Heart left ventricle (tissue), 16 donors: Measurements from ENCODE around the gene NHLRC2. TPM values are rescaled to one million over a fixed set of nuclear protein-coding genes. Genes with fewer than 3 reads are reported as not detected.

Source experiments
- ATAC-seq, 4 donors: fragments of 200-7000 bp; cut with Tn5 transposase; one replicate each; pipeline ENCODE4 v1.9.1; 2020 to 2022; ENCODE audit warnings: moderate library complexity in 4 of 4, mild to moderate bottlenecking in 3 of 4, moderate number of reproducible peaks in 1 of 4
- DNase-seq, 5 donors: peaks; one replicate each; pipeline ENCODE4 v3.0.0-alpha.2; 2020
- H3K27ac ChIP-seq, 12 donors: fragments of 200-600 bp; sonication (generic) in 4 of 12; one replicate each; pipeline versions ENCODE4 v1.5.0 to v1.8.0; 2016 to 2022; ENCODE audit warnings: mild to moderate bottlenecking in 2 of 12
- H3K27me3 ChIP-seq, 9 donors: fragments of 200-600 bp; sonication (generic) in 2 of 9; one replicate each; pipeline versions ENCODE4 v1.5.1 to v1.8.0; 2016 to 2022; ENCODE audit warnings: mild to moderate bottlenecking in 3 of 9
- H3K36me3 ChIP-seq, 9 donors: fragments of 200-600 bp; sonication (generic) in 2 of 9; one replicate each; pipeline versions ENCODE4 v1.5.0 to v1.8.0; 2018 to 2022; ENCODE audit warnings: mild to moderate bottlenecking in 2 of 9
- H3K4me1 ChIP-seq, 12 donors: fragments of 200-600 bp; sonication (generic) in 4 of 12; one replicate each; pipeline versions ENCODE4 v1.5.0 to v1.8.0; 2016 to 2022; ENCODE audit warnings: mild to moderate bottlenecking in 3 of 12
- H3K4me3 ChIP-seq, 12 donors: fragments of 200-600 bp; sonication (generic) in 4 of 12; one replicate each; pipeline versions ENCODE4 v1.5.0 to v1.8.0; 2017 to 2022; ENCODE audit warnings: mild to moderate bottlenecking in 9 of 12, moderate library complexity in 4 of 12
- H3K9me3 ChIP-seq, 12 donors: fragments of 200-600 bp; sonication (generic) in 4 of 12; one replicate each; pipeline versions ENCODE4 v1.5.0 to v1.8.0; 2016 to 2022; ENCODE audit warnings: mild to moderate bottlenecking in 1 of 12
- POLR2A ChIP-seq, 2 donors: fragments of 450-650 bp; IDR thresholded peaks; one replicate each; pipeline ENCODE4 v1.6.1; 2017; ENCODE audit warnings: antibody characterized with exemption in 2 of 2, mild to moderate bottlenecking in 2 of 2, moderate library complexity in 2 of 2
- WGBS, 4 donors: extraction: QIAGEN DNeasy Blood & Tissue Kit in 2 of 4; methylation state at CpG; one replicate each; pipeline versions ENCODE4 v1.1.5 to v1.1.7; 2013 to 2018; 5-methylcytosine and 5-hydroxymethylcytosine counted together
- intact Hi-C, 10 donors: fragments of 100-400 bp; cut with DNase I; formaldehyde crosslinking; loops; one replicate each; pipeline versions ENCODE4 v1.11.1 to v1.14.2; 2022
- polyA plus RNA-seq, 2 donors: library from polyadenylated mRNA; stranded (reverse); fragments of 200-250 nt; gene quantifications; one replicate each; pipeline ENCODE4 v1.2.3, GENCODE V29; 2013
- total RNA-seq, 9 donors: library from RNA; depleted of rRNA in 2 of 9; stranded (reverse); fragments of >200 nt in 2 of 9; fragmentation: NEBNext Ultra II Directional in 3 of 9; extraction: Animal tissue kit (Norgen Biotek cat#: 25700) in 3 of 9; gene quantifications; one replicate each; pipeline versions ENCODE4 v1.1.0 to v1.2.4, GENCODE V29; 2016 to 2023
- TF ChIP-seq, protein P1 (sequence below), 12 donors: fragments of 200-600 bp; sonication (generic) in 4 of 12; IDR thresholded peaks; one replicate each; pipeline versions ENCODE4 v1.5.0 to v1.8.0; 2018 to 2022; ENCODE audit warnings: antibody characterized with exemption in 12 of 12, mild to moderate bottlenecking in 5 of 12
- donor health status: ischemic (EF 13 %, LVEDD 7.1; RV severe dilation, severe dysfunction).
- donor health status: healthy with polysubstance abuse.
- donor health status: DM: no; HTN: yes; CAD: no.
- donor health status: DM: no; HTN: no; CAD: no.
- donor health status: ischemic (EF 25% LVEDD 6.9; RV normal size, moderate dysfunction).
- donor health status: ischemic (EF 25% LVEDD 5.7; RV mildly dilated, moderate dysfunction).
- donor health status: healthy.
- donor health status: DM: yes; HTN: yes; CAD: no.
- donor health status: ischemic (EF 35%, LVEDD 5.7; RV mildly dilated, moderate dysfunction).
- donor health status: nonischemic (EF 11% LVEDD 7.7; RV severe dilation, severe dysfunction).
- donor health status: DM: yes; HTN: yes; CAD: no.
- donor health status: PGD.
- donor health status: ischemic (EF 29% LVEDD 5.4; RV normal size, mild dysfunction).
- donor health status: nonischemic (EF 23%, LVEDD 6.1; RV moderate dilation, normal function).

The NHLRC2 gene
- total and polyA plus RNA-seq, 11 donors, result 13.0 to 105 (median 76.1) TPM

DNA sequence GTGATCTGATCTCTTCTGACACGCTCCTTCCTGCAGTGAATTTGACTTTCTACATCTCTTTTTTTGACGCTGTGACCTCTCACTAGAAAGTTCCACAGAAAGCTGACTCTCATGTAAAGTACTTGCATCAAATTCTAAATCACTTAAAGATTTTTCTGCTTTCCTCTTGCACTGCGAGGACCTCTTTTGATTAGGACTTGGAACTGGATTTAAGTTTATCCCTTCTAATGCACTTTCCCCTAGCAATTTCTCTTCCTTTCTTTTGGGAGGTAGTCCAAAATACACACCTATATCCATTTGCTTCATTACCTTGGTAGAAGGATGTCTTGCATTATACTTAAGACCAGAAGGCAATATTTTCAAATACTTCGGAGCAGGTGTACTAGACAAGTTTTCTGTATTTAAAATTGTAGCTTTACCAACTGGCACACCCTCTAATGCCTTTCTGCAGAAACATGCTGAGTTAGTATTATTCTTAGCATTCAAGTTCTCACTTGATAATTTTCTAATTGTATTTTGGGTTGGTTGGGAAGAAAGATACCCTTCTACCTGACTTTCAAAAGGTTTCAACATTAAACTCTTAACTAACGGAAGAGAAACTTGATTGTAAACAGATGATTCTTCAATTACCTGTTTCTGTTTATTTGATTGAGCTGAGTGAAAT, 5.2 kb upstream of the NHLRC2 start:
- Histone ChIP-seq H3K27ac (no peak overlapping the region), H3K36me3 (peaks cover 0 to 42% (median 23%) of the 10 kb centered on the region in 9 donors), H3K4me3 (no peak overlapping the region), H3K27me3 (no peaks in the 10 kb centered on the region), H3K9me3 (no peaks in the 10 kb centered on the region), H3K4me1 (peaks cover 0 to 24% (median 14%) of the 10 kb centered on the region in 12 donors)
- TF ChIP-seq POLR2A (IDR thresholded peaks at IDR 0.05), result no peak
- TF ChIP-seq, protein P1, sequence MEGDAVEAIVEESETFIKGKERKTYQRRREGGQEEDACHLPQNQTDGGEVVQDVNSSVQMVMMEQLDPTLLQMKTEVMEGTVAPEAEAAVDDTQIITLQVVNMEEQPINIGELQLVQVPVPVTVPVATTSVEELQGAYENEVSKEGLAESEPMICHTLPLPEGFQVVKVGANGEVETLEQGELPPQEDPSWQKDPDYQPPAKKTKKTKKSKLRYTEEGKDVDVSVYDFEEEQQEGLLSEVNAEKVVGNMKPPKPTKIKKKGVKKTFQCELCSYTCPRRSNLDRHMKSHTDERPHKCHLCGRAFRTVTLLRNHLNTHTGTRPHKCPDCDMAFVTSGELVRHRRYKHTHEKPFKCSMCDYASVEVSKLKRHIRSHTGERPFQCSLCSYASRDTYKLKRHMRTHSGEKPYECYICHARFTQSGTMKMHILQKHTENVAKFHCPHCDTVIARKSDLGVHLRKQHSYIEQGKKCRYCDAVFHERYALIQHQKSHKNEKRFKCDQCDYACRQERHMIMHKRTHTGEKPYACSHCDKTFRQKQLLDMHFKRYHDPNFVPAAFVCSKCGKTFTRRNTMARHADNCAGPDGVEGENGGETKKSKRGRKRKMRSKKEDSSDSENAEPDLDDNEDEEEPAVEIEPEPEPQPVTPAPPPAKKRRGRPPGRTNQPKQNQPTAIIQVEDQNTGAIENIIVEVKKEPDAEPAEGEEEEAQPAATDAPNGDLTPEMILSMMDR (IDR thresholded peaks at IDR 0.05), result no peak
- WGBS, 4 donors, result 92 to 96% (median 95%) methylated on average over 5 of the region's 5 CpGs
- intact Hi-C loops, result no loop called here
- ATAC-seq, result no peak
- DNase-seq, result no peak

DNA sequence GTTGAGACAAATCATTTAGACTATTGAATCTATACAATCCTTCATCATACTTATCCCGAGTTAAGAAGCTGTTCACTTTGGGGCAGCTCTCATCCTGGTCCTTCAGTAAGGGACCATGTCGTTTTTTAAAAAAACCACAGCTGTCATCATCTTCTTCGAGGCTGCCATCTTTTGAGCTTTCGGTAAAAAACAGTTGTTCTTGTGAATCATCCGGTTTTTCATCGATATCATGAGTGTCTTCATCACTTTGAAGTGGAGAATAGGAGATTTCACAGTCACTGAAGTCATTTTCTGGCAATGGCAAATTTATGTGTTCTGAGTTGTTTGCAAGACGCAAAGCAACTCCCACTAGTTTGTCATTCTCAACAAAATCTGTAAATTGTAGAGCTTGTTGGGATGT, 4.5 kb upstream of the NHLRC2 start:
- WGBS, 4 donors, result 91 to 94% (median 93%) methylated on average over 7 of the region's 7 CpGs
- H3K9me3 ChIP-seq, result no peaks in the 10 kb centered on the region
- ATAC-seq, result no peak
- H3K4me1 ChIP-seq, result peaks cover 0 to 24% (median 14%) of the 10 kb centered on the region in 12 donors
- H3K27me3 ChIP-seq, result no peaks in the 10 kb centered on the region
- TF ChIP-seq POLR2A (IDR thresholded peaks at IDR 0.05), result no peak
- TF ChIP-seq, protein P1 (IDR thresholded peaks at IDR 0.05), result no peak
- H3K4me3 ChIP-seq, result no peak overlapping the region
- H3K36me3 ChIP-seq, result peaks cover 0 to 35% (median 21%) of the 10 kb centered on the region in 9 donors
- no peak for DNase-seq
- intact Hi-C loops, result loop anchor here in 7 of 10 donors (5.0 to 10.0 kb wide), 4 partner anchors 165 to 252 kb away; partner anchors contain the start of gene ADRB1 (in 4 of the 7)
- no peak overlapping the region for H3K27ac ChIP-seq

DNA sequence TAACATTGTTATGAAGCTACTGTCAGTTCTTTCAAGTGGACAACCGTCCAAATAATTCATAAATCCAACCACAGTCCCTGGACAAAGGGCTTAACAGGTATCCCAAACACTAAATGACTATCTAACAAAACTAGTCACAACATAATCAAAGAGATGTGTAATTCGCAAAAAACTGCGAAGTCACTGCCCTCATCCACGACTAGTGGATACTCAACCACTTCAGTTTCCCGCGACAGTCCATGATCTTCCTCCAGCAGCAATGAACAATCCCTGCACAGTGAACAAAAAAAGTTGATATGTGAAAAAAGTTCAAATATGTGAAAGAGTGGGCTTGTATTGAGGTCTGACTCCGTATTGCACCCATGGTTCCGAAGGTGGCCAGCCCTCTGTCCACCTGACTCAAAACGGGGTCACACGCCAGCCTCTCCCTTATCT, 866 bp upstream of the NHLRC2 start:
- Histone ChIP-seq H3K4me3 (peak overlapping the region; percentile 63 to 97 (median 88)), H3K4me1 (peaks cover 0 to 55% (median 39%) of the 10 kb centered on the region in 12 donors), H3K27me3 (no peaks in the 10 kb centered on the region), H3K9me3 (no peaks in the 10 kb centered on the region), H3K27ac (peak overlapping the region; percentile 79 to 98 (median 95)), H3K36me3 (peaks cover 0 to 14% (median 2%) of the 10 kb centered on the region in 9 donors)
- intact Hi-C loops, result loop anchor here in 7 of 10 donors (5.0 to 10.0 kb wide), 4 partner anchors 169 to 249 kb away; partner anchors contain the start of gene ADRB1 (in 4 of the 7)
- no peak for TF ChIP-seq POLR2A (IDR thresholded peaks at IDR 0.05)
- TF ChIP-seq, protein P1 (IDR thresholded peaks at IDR 0.05), result no peak
- ATAC-seq (peak in 3 of 4 donors; percentile 38 to 61 (median 45)), DNase-seq (no peak)
- 19 to 26% (median 20%) methylated on average over 10 of the region's 10 CpGs for WGBS, 4 donors
